MM.1S (cell line): ENCODE measurements around the gene ACRBP.

ENCODE experiments used
- CTCF ChIP-seq: fragments of 300-600 bp; sonication (generic); IDR thresholded peaks from 2 replicates; pipeline ENCODE4 v1.5.1; 2016; ENCODE audit warnings: antibody characterized with exemption, low read length, mixed read lengths
- EZH2 ChIP-seq: fragments of 300-600 bp; sonication (generic); optimal IDR thresholded peaks from 2 replicates; pipeline ENCODE3; 2017; ENCODE audit warnings: low read depth, mild to moderate bottlenecking, antibody characterized with exemption, low read length, mixed read lengths

GRCh38 chr12:6688999-6689882 is 42.0 kb upstream of the ACRBP start, which contains the start of gene ZNF384:
- no peak for TF ChIP-seq CTCF
- no peak for TF ChIP-seq EZH2
